ENCODE data around the gene MAG.
"Not testable (repeated sequence)": the region's sequence is repeated elsewhere in the genome, so short reads cannot be mapped to it uniquely, and the experiment has no call there.

Gene MAG

DNA sequence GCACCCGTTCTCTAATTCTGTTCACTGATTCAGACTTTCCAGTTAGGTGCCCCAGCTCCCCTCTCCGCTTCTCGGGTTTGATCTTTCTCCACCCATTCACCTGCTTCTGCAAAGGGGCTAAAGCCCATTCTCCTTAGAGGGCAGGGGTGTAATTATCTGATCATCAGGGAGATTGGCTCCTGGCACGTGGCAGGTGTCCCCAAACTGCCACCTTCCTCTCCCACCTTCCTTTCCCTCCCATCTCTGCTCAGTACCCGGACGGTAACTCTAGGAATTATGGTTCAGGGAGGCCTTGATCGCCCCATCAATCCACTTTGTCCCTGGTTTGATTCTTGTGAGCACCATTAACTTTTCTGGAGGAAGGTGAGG, 56.0 kb downstream of the MAG start:
- no peak for DNase-seq

- DNase-seq = peak; percentile 20
Observed at GRCh38 chr19:35348911-35349611, 57.1 kb downstream of the MAG start.

GRCh38 chr19:35349614-35350521, 57.9 kb downstream of the MAG start:
- DNase-seq = no peak

DNA sequence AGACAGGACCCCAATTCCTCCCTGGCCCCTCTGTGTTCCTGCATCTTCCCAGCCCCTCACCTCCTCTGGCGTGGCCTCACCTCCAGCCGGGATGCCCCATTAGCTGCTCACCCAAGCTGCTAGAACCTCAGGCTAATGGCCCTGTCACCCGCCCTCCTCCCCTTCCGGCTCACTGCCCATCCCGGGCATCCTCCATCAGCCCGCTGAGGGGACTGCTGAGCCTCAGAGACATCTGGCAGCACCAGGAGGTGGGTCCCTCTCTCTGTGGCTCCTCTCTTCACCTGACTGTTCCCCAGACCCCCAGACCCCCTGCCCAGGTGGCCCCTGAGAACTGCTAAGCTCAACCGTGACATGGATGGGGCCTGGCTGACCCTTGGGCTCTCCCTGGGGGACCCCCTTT, 58.6 kb downstream of the MAG start:
- no peak for DNase-seq

DNA sequence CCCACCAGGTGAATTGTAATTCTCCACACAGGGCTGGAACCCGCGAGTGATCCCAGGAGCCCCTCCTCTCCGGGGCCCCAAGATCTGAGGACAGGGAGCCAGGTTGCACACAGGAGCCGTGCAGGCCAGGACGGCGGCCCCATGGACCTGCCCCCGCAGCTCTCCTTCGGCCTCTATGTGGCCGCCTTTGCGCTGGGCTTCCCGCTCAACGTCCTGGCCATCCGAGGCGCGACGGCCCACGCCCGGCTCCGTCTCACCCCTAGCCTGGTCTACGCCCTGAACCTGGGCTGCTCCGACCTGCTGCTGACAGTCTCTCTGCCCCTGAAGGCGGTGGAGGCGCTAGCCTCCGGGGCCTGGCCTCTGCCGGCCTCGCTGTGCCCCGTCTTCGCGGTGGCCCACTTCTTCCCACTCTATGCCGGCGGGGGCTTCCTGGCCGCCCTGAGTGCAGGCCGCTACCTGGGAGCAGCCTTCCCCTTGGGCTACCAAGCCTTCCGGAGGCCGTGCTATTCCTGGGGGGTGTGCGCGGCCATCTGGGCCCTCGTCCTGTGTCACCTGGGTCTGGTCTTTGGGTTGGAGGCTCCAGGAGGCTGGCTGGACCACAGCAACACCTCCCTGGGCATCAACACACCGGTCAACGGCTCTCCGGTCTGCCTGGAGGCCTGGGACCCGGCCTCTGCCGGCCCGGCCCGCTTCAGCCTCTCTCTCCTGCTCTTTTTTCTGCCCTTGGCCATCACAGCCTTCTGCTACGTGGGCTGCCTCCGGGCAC, 59.6 kb downstream of the MAG start:
- no peak for DNase-seq

DNA sequence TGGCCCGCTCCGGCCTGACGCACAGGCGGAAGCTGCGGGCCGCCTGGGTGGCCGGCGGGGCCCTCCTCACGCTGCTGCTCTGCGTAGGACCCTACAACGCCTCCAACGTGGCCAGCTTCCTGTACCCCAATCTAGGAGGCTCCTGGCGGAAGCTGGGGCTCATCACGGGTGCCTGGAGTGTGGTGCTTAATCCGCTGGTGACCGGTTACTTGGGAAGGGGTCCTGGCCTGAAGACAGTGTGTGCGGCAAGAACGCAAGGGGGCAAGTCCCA, 60.2 kb downstream of the MAG start:
- no peak for DNase-seq

GRCh38 chr19:35352448-35353304, 60.7 kb downstream of the MAG start:
- DNase-seq = peak; percentile 70

DNA sequence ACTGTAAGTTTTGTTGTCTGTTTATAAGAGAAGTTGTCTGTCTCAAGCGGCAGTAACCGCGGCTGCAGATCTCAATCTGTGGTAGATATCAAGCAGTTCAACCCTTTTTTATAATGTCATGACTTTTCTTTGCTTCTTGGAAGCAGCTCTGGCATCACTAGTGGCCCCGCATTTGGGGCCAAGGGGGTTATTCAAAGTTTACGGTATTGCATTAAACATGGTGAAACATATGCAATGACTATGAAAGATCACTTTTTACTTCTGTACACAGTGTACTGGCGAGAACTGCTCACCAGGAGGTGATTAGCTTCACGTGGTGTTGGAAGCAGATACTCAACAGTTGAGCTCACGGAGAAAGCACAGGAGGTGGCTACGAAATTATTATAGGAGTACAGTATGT, 61.7 kb downstream of the MAG start:
- no peak for DNase-seq

DNA sequence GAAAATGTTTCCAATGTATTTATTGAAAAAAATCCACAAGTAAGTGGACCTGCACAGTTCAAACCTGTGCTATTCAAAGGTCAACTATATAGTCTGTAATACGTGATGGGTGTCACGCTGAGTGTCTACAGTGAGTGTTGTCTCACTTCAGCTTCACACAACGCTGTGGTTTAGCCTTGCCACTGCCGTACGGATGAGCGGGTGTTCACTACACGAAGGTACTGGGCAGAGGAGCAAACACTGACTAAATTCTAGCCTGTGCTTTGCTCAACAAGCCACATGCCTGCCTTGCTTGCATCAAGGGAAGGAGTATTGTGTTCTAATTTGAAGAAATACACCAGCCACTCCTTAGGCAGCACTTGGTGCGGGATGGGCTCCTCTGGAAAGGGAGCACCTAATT, 62.9 kb downstream of the MAG start:
- no peak for DNase-seq

DNA sequence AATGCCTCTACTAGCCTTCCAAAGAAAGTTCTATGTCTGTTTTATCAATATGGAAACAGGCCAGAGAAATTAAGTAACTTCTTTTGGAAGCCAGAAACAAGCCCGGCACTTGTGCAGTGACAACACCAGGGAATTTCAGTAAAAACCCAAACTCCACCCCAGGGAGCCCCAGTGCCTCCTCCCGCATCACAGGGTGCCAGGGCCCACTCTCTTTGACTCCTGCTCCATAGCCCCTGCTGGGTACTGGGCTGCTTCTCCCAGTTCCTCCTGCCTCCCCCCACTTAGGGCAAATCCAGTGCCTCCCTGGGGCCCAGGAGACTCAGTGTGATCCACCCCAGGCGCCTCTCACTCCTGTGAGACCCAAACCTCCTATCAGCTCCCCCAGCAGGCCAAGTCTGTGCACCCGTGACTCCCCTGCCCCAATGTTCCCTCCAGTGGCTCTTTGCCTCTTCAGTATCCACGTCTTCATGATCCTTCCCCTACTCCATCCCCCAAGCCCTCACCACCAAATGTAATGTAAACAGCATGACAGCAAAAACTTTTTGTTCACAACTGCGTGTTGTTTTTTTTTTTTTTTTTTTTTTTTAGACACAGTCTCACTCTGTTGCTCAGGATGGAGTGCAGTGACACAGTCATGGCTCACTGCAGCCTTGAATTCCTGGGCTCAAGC, 64.0 kb downstream of the MAG start:
- DNase-seq = no peak

DNA sequence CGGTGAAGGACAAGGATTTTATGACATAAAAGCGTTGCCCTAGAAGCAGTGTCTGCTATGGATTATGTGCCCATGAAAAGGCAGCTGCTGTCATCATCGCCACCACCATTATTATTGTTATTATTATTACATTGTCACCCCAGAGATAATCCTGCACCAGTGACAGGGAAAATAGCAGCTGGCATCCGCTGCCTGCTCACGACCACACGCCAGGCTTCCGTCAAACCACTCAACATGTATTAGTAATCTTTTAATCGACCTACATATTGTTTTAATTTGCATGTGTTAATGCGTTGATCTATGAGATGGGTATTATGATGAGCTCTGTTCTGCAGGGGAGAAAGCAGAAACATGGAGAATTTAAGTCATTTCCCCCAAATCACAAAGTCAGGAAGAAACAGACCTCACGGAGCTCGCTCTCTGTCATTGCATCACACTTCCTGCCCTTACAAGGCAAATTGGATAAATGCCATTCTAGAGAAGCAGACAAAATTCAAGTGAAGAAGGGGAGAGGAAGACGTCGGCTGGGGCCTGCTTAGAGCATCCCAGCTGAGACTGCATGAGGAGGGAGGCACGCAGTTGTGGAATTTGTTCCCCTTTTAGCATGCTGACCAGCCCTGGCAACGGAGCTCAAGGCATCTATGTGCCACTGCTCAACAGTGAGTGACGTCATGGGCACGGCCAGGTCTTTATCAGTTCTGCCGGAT, 66.1 kb downstream of the MAG start, which contains the start of gene FFAR3:
FFAR3 (plus strand) TSS at position 594 of the 707 bp plus-strand sequence. CDS start 431 bp downstream, outside the sequence.
- no peak for DNase-seq

GRCh38 chr19:35358834-35359233, 66.9 kb downstream of the MAG start:
- not testable (repeated sequence) for DNase-seq

- DNase-seq = not testable (repeated sequence)
Observed at GRCh38 chr19:35359395-35359794, 67.4 kb downstream of the MAG start.

- not testable (repeated sequence) for DNase-seq
Observed at GRCh38 chr19:35360081-35360480, 68.1 kb downstream of the MAG start.

DNA sequence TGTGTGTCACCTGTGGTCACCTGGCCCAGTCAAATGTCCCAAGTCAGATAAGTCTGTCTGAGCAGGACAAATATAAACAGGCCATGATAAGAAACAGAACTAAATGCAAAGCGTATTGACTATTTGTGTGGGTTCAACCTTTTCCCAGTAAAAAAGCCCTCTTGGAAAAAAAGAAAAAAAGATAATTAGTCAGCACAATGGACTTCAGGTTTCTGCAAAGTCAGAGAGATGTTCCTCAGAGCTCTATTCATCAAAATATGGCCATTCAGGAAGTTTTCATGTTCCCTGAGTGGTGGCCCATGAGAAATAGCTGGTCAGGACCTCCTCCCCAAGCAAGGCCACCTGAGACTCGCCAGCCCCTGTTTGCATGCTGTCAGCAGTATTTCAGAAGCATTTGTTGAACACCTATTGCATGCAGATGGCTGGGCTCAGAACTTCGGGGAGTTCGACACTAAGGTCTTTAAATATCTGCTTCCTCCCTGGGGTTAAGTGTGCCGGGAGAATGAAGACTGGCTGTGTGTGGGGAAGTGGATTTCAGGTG, 69.0 kb downstream of the MAG start:
- no peak for DNase-seq

DNA sequence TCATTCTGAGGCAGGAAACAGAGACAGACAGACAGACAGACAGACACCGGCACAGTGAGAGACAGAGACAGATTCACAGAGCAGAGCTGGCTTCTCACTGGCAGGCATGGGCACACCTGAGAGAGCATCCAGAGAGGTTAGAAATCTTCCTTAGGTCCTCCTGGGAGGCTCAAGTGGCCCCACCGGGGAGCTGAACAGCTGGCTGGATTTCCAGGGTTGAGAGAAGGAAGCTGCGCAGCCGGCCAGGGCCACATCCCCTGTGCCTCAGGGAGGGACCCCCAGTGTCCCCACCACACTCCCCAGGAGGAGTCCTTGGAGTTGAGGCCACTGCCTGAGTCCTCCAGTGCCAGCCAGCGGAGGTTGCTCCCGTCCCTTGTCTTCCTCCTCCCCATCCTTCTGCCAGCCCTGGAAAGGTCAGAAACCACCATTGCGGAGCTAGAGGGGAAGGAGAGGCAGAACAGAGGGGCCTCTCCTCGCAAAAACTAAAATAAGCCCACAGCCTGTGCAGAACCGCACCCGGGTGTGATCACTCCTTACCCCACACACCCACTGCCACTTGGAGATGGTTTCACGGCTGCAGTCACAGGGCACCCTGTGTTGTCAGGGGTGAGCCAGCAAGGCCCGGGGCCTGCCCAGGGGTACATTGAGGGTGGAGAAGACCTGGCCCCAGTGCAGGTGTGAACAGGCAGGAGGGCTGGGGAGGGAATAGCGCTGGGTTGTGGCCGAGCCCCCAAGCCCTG, 70.5 kb downstream of the MAG start:
- DNase-seq = no peak

DNA sequence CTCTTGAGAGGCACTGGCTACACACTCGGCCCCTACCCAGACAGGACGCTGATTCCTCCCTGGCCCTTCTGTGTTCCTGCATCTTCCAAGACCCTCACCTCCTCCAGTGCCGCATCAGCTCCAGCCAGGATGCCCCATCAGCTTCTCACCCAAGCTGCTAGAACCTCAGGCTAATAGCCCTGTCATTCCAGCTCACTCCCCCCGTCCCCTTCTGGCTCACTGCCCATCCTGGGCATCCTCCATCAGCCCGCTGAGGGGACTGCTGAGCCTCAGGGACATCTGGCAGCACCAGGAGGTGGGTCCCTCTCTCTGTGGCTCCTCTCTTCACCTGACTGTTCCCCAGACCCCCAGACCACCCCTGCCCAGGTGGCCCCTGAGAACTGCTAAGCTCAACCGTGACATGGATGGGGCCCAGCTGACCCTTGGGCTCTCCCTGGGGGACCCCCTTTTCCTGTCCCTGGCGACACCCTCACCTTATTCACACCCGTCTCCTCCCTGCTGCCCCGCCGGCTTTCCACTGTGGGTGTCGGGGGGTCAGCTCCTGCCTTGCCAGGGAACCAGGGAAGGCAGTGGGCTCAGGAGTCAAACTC, 71.1 kb downstream of the MAG start:
- DNase-seq = no peak

Data from NCI-H526 treated with DMSO at 0.1 percent for 48 hours (cell line).